WTC11 (cell line): ENCODE data around the gene PHTF1.

Source experiments
- ATF3 ChIP-seq: sonication (generic); formaldehyde crosslinking; conservative IDR thresholded peaks from 2 replicates; pipeline ENCODE4 v1.8.1; 2022; ENCODE audit warnings: mild to moderate bottlenecking, missing genetic modification reagents
- CTCF ChIP-seq: fragments of 200-600 bp; IDR thresholded peaks from 2 replicates; pipeline ENCODE4 v1.8.0; 2022; ENCODE audit warnings: antibody characterized with exemption
- GABPB1 ChIP-seq: sonication (generic); formaldehyde crosslinking; IDR thresholded peaks from 2 replicates; pipeline ENCODE4 v1.8.1; 2023; ENCODE audit warnings: mild to moderate bottlenecking, missing genetic modification reagents
- ZNF232 ChIP-seq: sonication (generic); formaldehyde crosslinking; IDR thresholded peaks from 2 replicates; pipeline ENCODE4 v1.8.0; 2022; ENCODE audit warnings: mild to moderate bottlenecking, missing genetic modification reagents

GRCh38 chr1:113660088-113660487, 99.2 kb downstream of the PHTF1 start:
- TF ChIP-seq CTCF (no peak), ATF3 (no peak), ZNF232 (CRISPR knock-in tag) (no peak), GABPB1 (CRISPR knock-in tag) (no peak)
